UCSD-AML1 (cell line): Measurements from ENCODE around the gene SLC39A11.
"Not testable (repeated sequence)": the region's sequence is repeated elsewhere in the genome, so short reads cannot be mapped to it uniquely, and the experiment has no call there.

ENCODE experiments used
- DNase-seq: peaks from one replicate; lab custom pipeline; 2025; ENCODE audit not compliant: unreplicated experiment; lab: John Stamatoyannopoulos, UW

SLC39A11 gene

DNA sequence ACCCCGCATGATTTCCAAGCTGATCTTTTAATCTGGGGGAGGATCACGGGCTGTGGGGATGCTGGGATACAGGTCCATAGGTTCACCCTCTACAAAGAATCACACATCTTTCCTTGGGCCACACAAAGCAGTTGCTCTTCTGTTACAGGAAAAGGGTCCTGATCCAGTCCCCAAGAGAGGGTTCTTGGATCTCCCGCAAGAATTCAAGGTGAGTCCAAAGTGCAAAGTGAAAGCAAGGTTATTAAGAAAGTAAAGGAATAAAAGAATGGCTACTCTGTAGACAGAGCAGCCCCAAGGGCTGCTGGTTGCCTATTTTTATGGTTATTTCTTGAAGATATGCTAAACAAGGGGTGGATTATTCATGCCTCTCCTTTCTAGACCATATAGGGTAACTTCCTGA is 453.6 kb downstream of the SLC39A11 start:
- DNase-seq, result not testable (repeated sequence)

DNA sequence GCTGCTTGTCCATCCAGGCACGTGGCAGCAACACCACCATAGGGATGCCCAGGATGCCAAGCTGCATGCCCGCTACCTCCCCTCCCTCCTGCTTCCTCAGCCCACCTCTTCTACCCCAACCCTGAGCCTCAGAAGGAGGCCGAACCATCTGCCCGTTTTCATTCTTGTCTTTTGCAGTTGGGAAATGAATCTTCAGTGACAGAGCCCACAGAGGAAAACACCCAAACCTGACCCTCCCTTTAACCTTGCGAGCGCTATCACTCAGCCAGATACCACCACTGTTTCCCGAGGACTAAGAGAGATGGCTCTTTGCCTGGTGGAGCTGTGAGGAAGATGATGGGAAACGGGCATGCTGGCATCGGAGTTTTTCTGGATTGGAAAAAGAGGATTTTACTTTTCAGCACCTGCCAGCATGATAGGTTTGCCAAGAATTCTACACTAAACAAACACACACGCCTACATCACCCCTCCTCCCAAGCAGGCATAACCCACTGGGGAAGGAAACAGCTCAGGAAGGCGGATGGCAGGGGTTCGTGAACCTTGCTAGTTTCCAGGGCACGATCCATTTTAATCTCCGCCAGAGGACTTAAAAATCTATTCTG is 457.4 kb downstream of the SLC39A11 start:
- no peak for DNase-seq

DNA sequence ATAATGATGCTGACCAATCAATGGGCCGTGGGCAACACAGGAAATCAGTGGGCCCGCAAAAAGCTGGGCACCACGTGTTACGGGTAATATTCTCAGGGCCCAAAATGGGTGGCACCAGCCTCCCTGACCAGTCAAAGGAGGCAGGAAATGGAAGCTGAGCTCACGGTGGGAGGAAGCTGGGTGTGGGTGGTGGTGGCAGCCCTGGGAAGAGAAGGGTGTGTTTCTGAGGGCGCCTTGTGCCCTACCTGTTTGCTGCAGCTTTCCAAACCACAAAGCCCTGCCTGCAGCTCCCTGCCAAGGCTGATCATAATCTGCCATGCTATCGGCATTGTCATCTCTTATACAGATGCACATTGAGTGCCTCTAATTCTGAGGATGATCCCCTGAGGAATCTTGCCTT is 457.9 kb downstream of the SLC39A11 start:
- DNase-seq, result no peak

DNA sequence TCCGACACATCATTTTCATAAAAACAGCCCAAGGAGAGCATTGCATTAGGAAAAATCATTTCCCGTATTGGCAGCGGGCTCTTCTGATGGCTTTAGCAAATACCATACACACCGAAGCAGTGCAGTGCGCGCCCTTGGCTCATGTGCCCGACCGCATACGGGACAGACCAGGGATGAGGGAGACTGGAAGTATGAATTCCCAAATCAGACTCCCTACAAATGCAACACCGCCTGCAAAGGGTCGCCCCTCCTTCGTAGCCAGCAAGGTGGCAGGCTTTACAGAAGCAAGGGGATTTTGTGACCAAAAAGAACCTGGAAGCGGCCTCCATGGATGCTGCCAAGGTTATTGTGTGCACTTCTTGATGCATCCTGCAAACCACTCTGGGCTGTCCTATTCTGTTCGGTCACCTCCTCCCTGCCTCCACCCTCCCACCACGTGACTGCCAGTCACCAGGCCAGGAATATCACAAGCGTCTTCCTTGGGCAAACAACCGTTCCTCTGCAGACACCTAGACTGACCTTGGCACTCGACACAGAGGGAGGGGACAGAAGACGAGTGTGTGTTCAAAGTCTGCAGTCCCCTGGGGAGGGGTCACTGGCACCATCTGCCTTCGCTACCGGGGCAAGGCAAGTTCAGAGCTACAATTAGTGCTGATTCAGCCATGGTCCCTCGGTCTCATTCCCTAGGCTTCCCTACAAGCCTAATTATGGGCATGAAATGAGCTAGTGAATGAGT is 460.4 kb downstream of the SLC39A11 start:
- DNase-seq, result no peak

DNA sequence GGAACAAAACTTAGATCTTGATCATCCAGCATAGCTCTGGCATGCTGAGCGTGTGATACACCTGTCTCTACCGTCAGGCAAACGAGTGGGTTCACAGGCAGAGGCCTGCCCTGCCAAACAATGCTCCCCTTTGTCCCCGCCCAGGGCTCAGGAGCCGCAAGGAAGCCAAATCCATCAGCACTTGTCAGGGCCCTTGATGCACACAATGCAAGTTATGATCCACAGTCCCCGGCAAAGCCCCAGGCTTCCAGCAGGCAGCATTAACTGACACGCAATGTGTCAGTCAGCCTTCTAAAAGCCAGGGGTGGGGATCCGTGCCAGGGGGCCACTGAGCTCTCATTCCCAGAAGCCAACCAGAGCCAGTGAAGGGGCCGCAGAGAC is 460.9 kb downstream of the SLC39A11 start:
- no peak for DNase-seq

DNA sequence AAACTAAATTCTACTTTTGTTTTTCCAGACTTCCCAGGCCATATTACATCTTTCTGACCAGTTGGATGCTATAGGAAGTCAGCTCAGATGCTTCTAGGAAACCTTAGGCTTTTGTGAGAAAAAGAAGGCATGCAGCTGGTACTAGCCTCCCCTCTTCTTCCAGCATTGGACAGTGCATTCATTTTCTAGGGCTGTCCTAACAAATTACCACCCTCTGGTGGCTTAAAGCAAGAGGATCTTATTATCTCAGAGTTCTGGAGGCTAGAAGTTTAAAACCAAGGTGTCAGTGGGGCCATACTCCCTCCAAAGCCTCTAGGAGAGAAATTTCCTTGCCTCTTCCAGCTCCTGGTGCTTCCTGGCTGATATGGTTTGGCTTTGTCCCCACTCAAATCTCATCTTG is 467.8 kb downstream of the SLC39A11 start:
- no peak for DNase-seq

DNA sequence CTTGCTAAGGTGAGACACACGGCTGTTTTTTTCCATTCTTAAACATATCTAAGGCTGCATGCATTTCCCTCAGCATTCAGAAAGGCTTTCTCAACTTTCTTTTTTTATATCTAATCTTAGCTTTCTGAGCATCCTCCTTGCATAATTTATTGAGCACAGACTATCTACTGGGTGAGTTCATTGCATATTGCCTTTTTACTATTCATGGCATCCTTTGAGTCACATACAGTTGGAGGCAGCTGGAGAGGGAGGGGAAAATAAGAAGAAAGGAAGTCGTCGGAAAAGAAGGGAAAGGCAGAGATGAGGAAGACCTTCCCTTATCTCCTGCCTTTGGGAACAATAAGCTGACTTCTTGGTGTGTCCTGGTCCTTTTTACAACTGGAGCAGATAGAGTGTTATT is 468.3 kb downstream of the SLC39A11 start:
- no peak for DNase-seq

DNA sequence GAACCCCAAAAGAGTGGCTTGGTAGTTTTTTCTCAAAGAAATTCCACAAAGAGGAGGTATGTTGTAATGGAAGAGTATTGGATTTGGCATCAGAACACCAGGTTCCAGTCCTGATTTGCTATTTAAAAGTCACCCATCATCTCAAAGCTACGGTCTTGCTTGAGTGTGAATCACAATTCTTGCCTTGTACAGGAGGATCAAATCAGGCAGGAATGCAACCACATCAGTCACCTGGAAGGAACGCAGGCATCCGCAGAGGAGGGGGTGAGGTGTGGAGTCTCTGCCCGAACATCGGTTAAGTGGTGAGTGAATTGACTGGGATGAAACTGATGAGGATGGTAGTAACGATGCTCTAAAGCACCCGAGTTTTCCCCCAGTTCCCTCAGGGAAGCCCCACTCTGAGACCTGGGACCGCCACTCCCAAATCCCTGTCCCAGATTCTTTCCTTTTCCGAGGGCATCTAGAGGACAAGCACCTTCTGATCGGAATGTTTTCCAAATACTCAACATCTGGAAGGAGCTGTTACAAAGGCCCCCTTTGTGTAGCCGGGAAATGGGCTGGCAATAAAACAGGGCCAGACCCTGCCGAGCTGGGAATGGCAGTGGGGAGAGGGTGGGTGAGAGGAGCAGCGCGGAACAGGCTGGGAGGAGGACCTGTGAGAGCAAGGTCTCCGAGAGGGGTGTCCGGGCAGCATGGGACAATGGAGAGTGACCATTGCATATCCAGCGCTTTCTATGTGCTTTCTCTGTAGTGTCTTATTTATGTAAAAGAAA is 469.6 kb downstream of the SLC39A11 start:
- DNase-seq, result no peak

DNA sequence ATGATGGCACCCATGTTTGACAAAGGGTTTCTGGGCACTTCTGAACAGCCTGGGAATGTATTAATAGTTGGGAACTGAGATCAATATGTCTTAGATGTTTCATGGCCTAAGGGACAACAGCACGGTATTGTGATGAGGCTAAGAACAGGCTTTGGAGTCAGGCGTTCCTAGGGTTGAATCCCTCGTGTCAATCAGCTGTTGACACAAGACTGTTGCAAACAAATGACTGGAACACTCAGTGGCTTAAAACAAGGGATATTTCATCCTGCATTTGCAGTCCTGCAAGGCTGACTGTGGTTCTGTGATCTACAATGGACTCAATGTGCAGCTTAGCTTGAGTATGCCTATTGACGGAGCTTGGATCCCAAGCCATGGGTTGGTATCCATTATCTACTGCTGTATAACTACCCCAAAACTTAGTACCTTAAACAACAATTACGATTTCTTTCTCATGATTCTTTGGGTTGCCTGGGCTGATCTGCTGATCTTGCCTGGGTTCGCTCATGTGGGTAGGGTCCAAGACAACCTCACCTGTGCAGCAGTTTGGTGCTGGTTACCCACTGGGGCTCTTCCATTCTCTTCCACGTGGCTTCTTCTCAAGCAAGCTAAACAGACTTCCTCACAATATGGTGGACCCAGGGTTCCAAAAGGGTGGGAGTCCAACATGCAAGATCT is 472.4 kb downstream of the SLC39A11 start:
- no peak for DNase-seq

DNA sequence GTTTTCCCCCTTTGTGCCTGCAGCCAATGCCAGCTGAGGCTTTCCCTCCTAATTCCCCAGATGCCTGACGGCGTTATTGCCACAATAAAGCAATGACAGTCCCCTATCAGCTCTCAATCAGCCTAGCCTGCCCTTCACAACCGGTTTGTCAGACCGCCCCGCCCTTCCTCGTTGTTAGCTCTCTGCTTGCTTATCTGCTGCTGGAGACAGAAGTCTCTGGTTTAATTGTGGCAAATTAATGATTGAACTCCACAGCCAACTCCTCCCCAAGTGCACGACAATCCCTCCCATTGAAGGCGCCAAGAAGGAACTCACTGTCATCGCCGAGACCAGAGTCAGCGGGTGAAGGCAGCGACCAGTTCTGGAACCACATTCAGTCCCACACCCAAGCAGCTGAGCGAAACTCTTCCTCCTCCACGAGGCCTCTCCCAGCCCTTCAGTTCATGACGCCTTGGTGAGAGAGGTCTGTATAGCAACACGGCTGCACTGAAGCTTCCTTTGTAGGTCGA is 474.4 kb downstream of the SLC39A11 start:
- no peak for DNase-seq

DNA sequence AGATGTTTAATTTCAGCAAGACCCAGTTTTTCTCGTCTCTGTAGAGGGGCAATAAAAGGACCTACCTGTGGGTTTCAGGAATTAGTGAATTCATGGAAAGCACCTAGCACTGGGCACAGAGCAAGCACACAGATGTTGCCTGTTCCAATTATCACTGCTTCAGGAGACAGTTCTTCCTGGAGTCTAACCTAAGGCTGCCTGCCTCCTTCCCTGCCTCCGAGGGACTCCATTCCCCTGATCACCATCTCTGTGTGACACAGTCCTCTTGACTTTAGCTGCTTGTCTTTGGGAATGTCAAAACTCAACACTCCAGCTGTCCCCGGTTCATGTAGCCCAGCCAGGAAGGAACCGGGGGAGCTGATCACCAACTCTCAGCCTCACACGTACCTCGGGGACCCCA is 474.9 kb downstream of the SLC39A11 start:
- DNase-seq, result no peak

DNA sequence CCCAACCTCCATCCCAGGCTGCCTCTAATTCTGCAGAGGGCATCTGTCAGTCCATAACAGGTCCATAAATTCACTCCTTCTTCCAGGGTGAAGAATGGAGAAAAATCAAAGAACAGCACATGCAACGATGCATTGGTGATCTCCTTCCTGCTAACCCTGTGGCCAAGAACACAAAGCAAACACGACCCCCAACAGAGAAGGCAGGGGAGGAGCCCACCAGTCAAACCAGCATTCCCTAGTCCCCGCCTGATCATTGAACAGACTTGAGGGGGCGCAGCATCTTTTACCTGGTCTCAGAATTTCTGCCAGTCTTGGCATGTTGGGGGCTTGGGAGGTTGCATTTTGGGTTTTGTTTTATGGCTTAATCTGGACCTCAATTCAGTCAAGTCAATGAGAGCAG is 476.0 kb downstream of the SLC39A11 start:
- DNase-seq, result no peak

DNA sequence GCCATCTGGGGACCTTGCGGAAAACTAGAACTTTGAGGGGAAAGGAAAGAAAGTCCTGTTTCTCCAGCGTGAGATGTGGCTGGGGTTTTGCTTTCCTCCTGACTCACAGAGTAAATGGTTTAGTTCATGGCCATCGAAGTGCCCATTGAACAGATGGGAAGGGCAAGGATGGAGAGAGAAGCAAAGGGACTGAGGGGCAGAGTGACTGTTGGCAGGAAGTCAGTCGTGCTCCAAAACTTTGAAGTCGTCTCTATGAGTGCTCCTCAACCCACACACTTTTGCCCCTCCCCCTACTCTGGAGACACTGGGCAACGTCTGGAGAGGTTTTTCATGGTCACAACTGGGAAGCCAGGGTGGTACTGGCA is 476.9 kb downstream of the SLC39A11 start:
- no peak for DNase-seq

DNA sequence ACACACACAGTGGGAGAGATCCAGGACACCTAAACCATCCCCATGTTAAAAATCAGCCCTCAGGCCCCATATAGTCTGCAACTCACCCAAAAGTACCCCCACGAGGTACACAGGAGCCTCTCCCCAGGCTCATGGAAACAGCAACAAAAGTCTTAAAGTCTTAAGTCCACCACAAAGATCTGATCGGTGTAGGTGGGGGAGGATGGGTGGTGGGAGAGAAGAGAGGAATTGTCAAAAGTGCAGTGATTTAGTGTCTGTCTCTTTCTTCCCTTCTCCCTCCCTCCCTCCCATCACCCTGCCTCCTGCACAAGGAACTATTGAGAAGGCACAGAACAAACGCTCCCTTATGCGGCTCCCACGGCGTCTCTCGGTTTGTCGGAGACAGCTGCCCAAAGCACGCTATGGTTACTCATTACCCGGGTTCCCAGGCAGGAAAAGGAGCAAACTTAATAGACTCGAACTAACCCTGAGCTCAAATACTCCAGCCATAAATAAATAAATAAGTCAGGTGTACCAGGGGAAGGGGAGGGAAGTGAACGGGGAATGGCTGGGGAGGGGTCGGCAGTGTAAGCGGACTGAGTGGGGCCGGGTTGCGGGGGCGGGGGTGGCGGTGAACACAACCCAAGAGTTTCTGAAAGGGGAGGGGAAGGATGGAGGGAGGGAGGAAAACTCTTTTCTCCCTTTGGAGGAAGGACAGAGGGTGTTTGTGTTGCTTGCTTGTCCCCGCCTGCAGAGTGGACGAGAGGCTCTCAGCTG is 477.4 kb downstream of the SLC39A11 start:
- DNase-seq, result no peak

DNA sequence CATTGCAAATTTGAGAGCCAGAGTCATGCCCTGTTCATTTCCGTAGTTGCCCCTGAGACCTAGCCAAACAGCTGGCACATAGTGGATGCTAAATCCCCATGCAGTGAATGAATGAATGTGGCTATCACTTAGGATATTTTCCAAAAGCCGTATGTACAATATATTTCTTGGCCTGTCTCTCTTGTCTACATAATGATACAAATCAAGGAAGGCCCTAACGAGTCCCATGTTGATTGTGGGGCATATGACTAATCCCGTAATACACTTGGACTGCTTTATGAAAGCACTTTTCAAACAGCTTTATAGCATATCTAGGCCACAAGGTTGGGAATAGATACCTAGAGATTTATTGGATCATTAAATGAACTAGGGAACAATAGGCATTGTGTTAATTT is 478.0 kb downstream of the SLC39A11 start:
- no peak for DNase-seq

DNA sequence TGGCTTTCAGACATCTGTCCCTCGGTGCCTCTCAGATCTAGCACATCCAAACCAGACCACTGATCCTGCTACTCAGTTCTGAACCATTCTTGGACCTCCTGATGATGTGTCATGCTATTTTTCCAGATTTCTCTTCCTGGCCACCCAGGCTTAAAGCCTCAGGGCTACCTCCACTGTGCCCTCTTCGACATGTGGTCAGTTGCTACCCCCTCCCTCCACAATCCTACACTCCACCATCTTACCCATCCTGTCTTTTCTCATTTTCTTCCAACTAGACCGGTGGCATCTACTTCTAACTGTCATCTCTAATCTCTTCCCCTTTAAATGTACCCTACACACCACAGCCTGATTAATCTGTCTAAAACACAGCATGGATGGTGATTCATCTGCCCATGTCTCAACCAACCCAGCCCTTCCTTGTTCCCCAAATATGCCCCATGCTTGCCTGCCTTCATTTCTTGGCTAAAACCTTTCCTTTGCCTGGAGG is 478.6 kb downstream of the SLC39A11 start:
- no peak for DNase-seq

DNA sequence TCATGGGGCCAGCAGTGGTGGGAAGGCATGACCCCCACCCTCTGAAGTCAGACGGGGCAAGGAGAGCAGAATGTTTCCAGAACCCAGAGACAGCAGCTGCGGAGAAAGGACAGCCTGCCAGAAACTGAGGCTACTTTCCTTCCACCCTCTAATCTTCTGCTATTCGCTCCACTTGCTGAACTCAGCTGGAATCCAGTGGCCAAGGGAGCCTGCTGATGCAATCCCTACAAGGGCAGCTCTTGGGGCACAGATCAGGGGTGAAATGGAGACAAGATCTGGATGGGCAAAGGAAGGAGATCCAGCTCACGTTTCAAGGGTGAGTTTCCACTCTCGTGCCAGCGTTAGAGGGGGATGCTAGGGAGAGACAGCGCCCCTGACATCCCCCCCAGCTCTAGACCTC is 479.1 kb downstream of the SLC39A11 start:
- no peak for DNase-seq

DNA sequence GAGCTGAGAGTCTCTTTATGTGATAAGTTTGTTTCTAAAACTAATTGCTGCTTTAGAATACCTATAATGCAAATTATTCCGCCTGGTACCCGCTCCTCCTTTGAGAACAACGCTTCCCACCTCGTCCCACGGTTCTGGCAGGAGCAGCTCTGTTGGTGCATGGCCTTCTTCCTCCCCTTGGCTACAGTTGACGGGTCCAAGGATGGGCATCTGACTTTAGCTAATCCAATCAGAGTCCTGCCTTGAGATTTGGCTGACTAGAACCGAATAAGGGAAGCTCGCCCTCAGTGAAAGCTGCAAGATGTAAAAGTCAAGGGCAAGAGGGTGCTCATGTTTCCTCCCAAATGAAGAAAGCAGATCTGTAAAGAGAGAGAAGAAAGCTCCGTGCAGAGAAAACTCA is 481.3 kb downstream of the SLC39A11 start:
- no peak for DNase-seq

DNA sequence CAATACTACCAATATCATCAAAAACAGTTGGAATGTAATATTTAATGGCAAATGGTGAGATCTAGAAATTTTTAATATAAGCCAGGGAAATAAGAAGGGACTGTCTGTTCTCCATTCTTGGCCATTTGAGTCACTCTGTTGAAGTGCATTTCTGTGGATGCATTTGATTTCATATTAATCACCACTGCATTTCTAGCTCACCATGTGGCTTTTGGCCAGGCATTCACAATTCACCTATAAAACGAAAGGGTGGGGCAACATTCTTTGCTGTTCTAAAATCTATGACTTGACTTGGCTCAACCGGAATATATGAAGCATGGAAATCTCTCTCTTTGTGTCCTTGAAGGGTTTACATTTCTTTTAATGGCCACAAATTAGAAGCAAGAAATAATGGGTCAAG is 483.0 kb downstream of the SLC39A11 start:
- DNase-seq, result no peak

DNA sequence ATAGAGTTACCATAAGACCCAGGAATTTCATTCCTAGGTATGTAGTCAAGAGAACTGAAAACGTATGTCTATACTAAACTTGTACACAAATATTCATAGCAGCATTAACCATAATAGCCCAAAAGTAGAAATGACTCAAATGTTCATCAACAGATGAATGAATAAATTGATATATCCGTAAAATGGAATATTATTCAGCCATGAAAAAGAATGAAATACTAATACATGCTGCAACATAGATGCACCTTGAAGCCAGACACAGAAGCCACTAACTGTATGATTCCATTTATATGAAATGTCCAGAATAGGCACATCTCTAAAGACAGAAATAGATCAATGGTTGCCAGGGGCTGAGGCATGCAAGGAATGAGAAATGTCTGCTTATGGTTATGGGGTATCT is 484.1 kb downstream of the SLC39A11 start:
- DNase-seq, result no peak

DNA sequence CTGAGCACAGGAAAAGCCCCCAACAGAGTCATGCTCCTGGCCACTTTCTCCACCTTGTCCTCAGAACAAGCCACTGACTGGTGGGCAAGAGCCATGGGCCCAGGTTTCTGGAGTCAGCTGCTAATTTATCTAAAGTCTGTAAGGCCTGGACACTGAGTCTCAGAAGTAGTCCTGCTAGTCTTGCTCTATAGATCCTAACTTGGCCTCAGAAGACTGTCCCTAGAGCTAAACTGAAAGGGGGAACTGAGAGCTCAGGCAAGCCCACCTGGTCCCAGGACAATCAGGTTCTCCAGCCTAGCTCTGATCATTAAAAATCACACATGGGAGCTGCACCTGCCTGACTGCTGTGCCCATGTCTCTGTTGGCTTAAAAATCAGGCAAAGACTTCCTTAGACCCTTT is 485.8 kb downstream of the SLC39A11 start:
- no peak for DNase-seq
